ENCODE results near the gene HSPA12B.

HSPA12B gene

GRCh38 chr20:3732327-3733118, at the start of gene HSPA12B:
Gene HSPA12B, plus strand, starts transcription at chr20:3732685. Its CDS starts 5,990 bp downstream, at chr20:3738675.
- DNase-seq (ENCODE audit: low spot score): no peak

- no peak for DNase-seq (ENCODE audit: low spot score)
These were observed 47.1 kb upstream of the HSPA12B start for GRCh38 chr20:3685341-3685740.

- no peak for DNase-seq (ENCODE audit: low spot score)
These were observed 46.1 kb upstream of the HSPA12B start for GRCh38 chr20:3686421-3686820.

- no peak for DNase-seq (ENCODE audit: low spot score)
These were observed 45.6 kb upstream of the HSPA12B start for GRCh38 chr20:3686867-3687321.

GRCh38 chr20:3687655-3688054, 44.8 kb upstream of the HSPA12B start:
- no peak for DNase-seq (ENCODE audit: low spot score)

GRCh38 chr20:3689978-3690377, 42.5 kb upstream of the HSPA12B start:
- no peak for DNase-seq (ENCODE audit: low spot score)

GRCh38 chr20:3690413-3690812, 42.1 kb upstream of the HSPA12B start:
- no peak for DNase-seq (ENCODE audit: low spot score)

GRCh38 chr20:3691306-3691705, 41.2 kb upstream of the HSPA12B start:
- no peak for DNase-seq (ENCODE audit: low spot score)

GRCh38 chr20:3691897-3692296, 40.6 kb upstream of the HSPA12B start:
- no peak for DNase-seq (ENCODE audit: low spot score)

GRCh38 chr20:3692706-3693294, 39.7 kb upstream of the HSPA12B start:
- DNase-seq (ENCODE audit: low spot score): no peak

GRCh38 chr20:3693376-3693775, 39.1 kb upstream of the HSPA12B start:
- no peak for DNase-seq (ENCODE audit: low spot score)

GRCh38 chr20:3694864-3695263, 37.6 kb upstream of the HSPA12B start:
- DNase-seq (ENCODE audit: low spot score): no peak

GRCh38 chr20:3696200-3696599, 36.3 kb upstream of the HSPA12B start:
- no peak for DNase-seq (ENCODE audit: low spot score)

- no peak for DNase-seq (ENCODE audit: low spot score)
These were observed 35.5 kb upstream of the HSPA12B start for GRCh38 chr20:3696745-3697587.

GRCh38 chr20:3697588-3698305, 34.7 kb upstream of the HSPA12B start:
- no peak for DNase-seq (ENCODE audit: low spot score)

- DNase-seq (ENCODE audit: low spot score): no peak
These were observed 33.9 kb upstream of the HSPA12B start for GRCh38 chr20:3698591-3699001.

GRCh38 chr20:3699037-3699436, 33.4 kb upstream of the HSPA12B start:
- no peak for DNase-seq (ENCODE audit: low spot score)

- no peak for DNase-seq (ENCODE audit: low spot score)
These were observed 31.2 kb upstream of the HSPA12B start for GRCh38 chr20:3701061-3701998.

- no peak for DNase-seq (ENCODE audit: low spot score)
These were observed 29.7 kb upstream of the HSPA12B start for GRCh38 chr20:3702611-3703391.

- no peak for DNase-seq (ENCODE audit: low spot score)
These were observed 28.4 kb upstream of the HSPA12B start for GRCh38 chr20:3704087-3704486.

Data from germinal center (tissue), 1 donor.